Lower leg skin (tissue), 4 donors: Measurements from ENCODE around the gene MBOAT1. TPM values are rescaled to one million over a fixed set of nuclear protein-coding genes. Genes with fewer than 3 reads are reported as not detected.

Source experiments
- DNase-seq, 2 donors: peaks; one replicate each; pipeline ENCODE4 v3.0.0-alpha.2; 2019; ENCODE audit warnings: low spot score in 2 of 2
- H3K4me3 ChIP-seq: fragments of 200-600 bp; sonication (generic); 2 replicates; pipeline ENCODE4 v1.5.1; 2017; ENCODE audit warnings: mild to moderate bottlenecking, low read depth; ENCODE audit not compliant: poor library complexity, severe bottlenecking
- CTCF ChIP-seq, 3 donors: fragments of 450-650 bp; IDR thresholded peaks; one replicate each; pipeline ENCODE4 v1.5.1; 2016; ENCODE audit warnings: antibody characterized with exemption in 3 of 3, mild to moderate bottlenecking in 3 of 3, moderate library complexity in 2 of 3
- POLR2A ChIP-seq, 2 donors: fragments of 450-650 bp; IDR thresholded peaks; one replicate each; pipeline ENCODE4 v1.6.1; 2016 to 2017; ENCODE audit warnings: antibody characterized with exemption in 2 of 2, mild to moderate bottlenecking in 1 of 2, moderate library complexity in 1 of 2
- WGBS, 2 donors: methylation state at CpG; one replicate each; pipeline ENCODE4 v1.1.5; 2018; 5-methylcytosine and 5-hydroxymethylcytosine counted together
- intact Hi-C: fragments of 100-400 bp; cut with DNase I; formaldehyde crosslinking; loops from one replicate; pipeline ENCODE4 v1.15.0; 2023; ENCODE audit warnings: low total_unique reads
- total RNA-seq, 4 donors: library from RNA; depleted of rRNA; stranded (reverse); fragments of >200 nt; gene quantifications; one replicate each; pipeline ENCODE4 v1.1.0, GENCODE V29; 2016

The MBOAT1 gene
- total RNA-seq, 4 donors from 2014 or later, result 5.8 to 8.2 (median 6.6) TPM

DNA sequence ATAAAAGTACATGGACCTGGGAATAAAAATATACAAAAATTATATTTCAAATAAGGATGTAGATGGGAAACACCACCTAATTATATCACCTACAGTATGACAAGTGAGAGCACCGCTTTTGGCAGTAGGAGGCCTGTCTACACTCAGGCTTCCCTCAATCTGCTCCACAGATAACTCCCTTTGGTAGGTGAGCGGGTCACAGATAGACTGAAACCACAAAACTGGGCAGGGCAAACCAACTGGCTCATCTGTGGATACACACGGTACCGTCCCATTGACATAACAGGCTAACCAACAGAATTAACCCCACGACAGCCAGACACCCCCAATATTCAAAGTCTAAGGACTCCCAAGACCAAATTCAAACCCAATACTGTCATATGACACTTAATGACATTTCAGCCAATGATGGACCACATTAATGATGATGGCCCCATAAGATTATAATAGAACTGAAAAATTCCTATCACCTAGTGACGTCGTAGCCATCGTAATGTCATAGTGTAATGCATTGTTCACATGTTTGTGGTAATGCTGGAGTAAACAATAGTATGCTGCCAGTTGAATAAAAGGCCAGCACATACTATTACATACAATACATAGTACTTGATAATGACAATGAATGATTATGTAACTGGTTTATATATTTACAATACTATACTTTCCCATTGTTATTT, 109.7 kb downstream of the MBOAT1 start:
- TF ChIP-seq POLR2A (IDR thresholded peaks at IDR 0.05) (no peak), CTCF (IDR thresholded peaks at IDR 0.05) (no peak)
- DNase-seq, result no peak
- intact Hi-C loops, result no loop called here
- no peak overlapping the region for H3K4me3 ChIP-seq
- 89 to 92% methylated on average over 8 of the region's 8 CpGs for WGBS, 2 donors

GRCh38 chr6:20099156-20099555, 113.1 kb downstream of the MBOAT1 start:
- DNase-seq, result no peak
- TF ChIP-seq CTCF (IDR thresholded peaks at IDR 0.05), result no peak
- no peak for TF ChIP-seq POLR2A (IDR thresholded peaks at IDR 0.05)
- intact Hi-C loops, result loop anchor here (10.0 kb wide), 1 partner anchor 426 kb away; no protein-coding TSS in a partner anchor
- 92 to 95% methylated on average over 5 of the region's 5 CpGs for whole genome bisulfite sequencing, 2 donors
- H3K4me3 ChIP-seq, result no peak overlapping the region

- 79 to 83% methylated on average over 6 of the region's 6 CpGs for WGBS, 2 donors
- no peak for TF ChIP-seq CTCF (IDR thresholded peaks at IDR 0.05)
- no peak for DNase-seq
- intact Hi-C loops, result loop anchor here (10.0 kb wide), 1 partner anchor 426 kb away; no protein-coding TSS in a partner anchor
- H3K4me3 ChIP-seq, result no peak overlapping the region
These were observed 113.9 kb downstream of the MBOAT1 start for GRCh38 chr6:20098267-20098876.

GRCh38 chr6:20096536-20096935, 115.7 kb downstream of the MBOAT1 start:
- no peak overlapping the region for H3K4me3 ChIP-seq
- TF ChIP-seq CTCF (IDR thresholded peaks at IDR 0.05), result no peak
- no peak for TF ChIP-seq POLR2A (IDR thresholded peaks at IDR 0.05)
- intact Hi-C loops, result loop anchor here (10.0 kb wide), 1 partner anchor 428 kb away; no protein-coding TSS in a partner anchor
- DNase-seq, result no peak
- 92 to 96% methylated on average over 6 of the region's 6 CpGs for WGBS, 2 donors

- WGBS, 2 donors, result 94 to 97% methylated on average over 6 of the region's 6 CpGs
- no peak for DNase-seq
- no peak overlapping the region for H3K4me3 ChIP-seq
- intact Hi-C loops, result loop anchor here (10.0 kb wide), 1 partner anchor 429 kb away; no protein-coding TSS in a partner anchor
- no peak for TF ChIP-seq POLR2A (IDR thresholded peaks at IDR 0.05)
- no peak for TF ChIP-seq CTCF (IDR thresholded peaks at IDR 0.05)
These were observed 116.8 kb downstream of the MBOAT1 start for GRCh38 chr6:20095436-20095835.
